ENCODE results near the gene CDKN2AIPNL.
A peak's percentile ranks its signal among the peaks of the same experiment; 100 is the strongest.

Gene CDKN2AIPNL

DNA sequence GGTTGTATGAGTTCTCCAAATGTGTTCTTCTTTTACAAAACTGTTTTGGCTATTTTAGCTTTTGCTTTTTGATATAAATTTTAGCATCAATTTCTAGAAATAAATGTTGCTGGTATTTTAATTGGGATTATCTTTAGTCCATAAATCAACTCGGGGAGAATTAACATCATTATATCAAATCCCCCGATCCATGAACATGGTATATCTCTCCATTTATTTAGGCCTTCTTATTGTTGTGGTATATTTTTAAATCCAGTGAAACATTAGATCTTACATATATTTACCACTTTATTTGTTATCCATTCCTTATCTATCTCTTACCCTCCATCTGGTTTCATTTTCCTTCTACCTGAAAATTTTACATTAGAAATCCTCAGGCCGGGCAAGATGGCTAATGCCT, 7.3 kb upstream of the CDKN2AIPNL start:
- H3K4me1 ChIP-seq (ENCODE audit: low read length): no peaks in the 10 kb centered on the region
- TF ChIP-seq EZH2phosphoT487 (IDR thresholded peaks at IDR 0.05; ENCODE audit: low read depth): no peak
- TF ChIP-seq, protein P1, sequence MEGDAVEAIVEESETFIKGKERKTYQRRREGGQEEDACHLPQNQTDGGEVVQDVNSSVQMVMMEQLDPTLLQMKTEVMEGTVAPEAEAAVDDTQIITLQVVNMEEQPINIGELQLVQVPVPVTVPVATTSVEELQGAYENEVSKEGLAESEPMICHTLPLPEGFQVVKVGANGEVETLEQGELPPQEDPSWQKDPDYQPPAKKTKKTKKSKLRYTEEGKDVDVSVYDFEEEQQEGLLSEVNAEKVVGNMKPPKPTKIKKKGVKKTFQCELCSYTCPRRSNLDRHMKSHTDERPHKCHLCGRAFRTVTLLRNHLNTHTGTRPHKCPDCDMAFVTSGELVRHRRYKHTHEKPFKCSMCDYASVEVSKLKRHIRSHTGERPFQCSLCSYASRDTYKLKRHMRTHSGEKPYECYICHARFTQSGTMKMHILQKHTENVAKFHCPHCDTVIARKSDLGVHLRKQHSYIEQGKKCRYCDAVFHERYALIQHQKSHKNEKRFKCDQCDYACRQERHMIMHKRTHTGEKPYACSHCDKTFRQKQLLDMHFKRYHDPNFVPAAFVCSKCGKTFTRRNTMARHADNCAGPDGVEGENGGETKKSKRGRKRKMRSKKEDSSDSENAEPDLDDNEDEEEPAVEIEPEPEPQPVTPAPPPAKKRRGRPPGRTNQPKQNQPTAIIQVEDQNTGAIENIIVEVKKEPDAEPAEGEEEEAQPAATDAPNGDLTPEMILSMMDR (IDR thresholded peaks at IDR 0.05; ENCODE audit: low read depth, low read length): no peak
- H3K27me3 ChIP-seq (ENCODE audit: low read depth, low read length): no peaks in the 10 kb centered on the region
- no peak overlapping the region for H3K4me3 ChIP-seq (ENCODE audit: low read length)
- no peaks in the 10 kb centered on the region for H3K79me2 ChIP-seq (ENCODE audit: low read length)
- H2AFZ ChIP-seq (ENCODE audit: low read depth, low read length): no peak overlapping the region
- no peaks in the 10 kb centered on the region for H4K20me1 ChIP-seq (ENCODE audit: insufficient read depth, low read length)
- H3K4me2 ChIP-seq (ENCODE audit: low read length): no peak overlapping the region
- H3K9ac ChIP-seq (ENCODE audit: low read length): no peak overlapping the region
- no peak overlapping the region for H3K27ac ChIP-seq (ENCODE audit: low read length)
- no peaks in the 10 kb centered on the region for H3K36me3 ChIP-seq (replicated peaks; ENCODE audit: low read depth, low read length)
- H3K9me3 ChIP-seq (ENCODE audit: insufficient read depth, low read length): no peaks in the 10 kb centered on the region

DNA sequence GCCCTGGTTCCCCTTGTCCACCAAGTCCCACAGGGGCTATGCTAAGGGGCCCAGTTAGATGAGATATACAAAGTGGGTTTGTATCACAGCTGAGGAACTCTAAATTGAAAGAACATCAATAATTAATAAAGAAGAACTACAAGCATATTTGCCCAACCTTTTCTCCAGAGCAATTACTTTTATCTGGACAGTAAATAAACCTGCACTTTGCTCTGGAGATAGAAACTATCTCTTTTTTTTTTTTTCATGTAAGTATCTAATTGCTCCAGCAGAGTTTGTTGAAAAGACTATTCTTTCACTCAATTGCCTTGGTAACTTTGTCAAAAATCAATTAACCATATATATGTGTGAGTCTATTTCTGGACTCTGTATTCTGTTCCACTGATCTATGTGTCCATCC, 6.0 kb upstream of the CDKN2AIPNL start:
- Histone ChIP-seq H2AFZ (ENCODE audit: low read depth, low read length) (no peak overlapping the region), H3K4me1 (ENCODE audit: low read length) (no peaks in the 10 kb centered on the region)

DNA sequence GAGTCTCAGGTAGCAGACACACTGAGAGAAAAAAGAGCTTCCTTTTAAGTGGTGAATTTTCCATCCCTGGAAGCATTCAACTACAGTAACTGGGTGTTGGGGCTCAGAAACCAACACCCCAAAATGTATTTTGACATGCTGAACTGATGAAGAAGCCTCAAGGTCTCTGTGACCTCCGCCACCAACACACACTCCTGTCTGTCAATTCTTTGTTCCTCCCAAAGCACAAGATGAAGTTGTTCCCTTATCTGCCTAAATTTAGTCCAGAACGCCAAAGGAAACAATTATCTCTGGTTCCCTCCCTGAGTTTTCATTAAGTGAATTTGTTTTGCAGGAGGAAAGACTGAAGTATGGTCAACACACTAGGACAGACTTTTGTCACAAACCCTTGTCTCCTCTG, 1.4 kb upstream of the CDKN2AIPNL start:
- H3K4me3 ChIP-seq (ENCODE audit: low read length): no peak overlapping the region
- peaks cover 13% of the 10 kb centered on the region for H3K4me1 ChIP-seq (ENCODE audit: low read length)
- TF ChIP-seq EZH2phosphoT487 (IDR thresholded peaks at IDR 0.05; ENCODE audit: low read depth): no peak
- TF ChIP-seq, protein P1 (IDR thresholded peaks at IDR 0.05; ENCODE audit: low read depth, low read length): no peak
- no peak overlapping the region for H3K27ac ChIP-seq (ENCODE audit: low read length)
- no peak overlapping the region for H3K9ac ChIP-seq (ENCODE audit: low read length)
- H3K36me3 ChIP-seq (replicated peaks; ENCODE audit: low read depth, low read length): no peaks in the 10 kb centered on the region
- no peaks in the 10 kb centered on the region for H4K20me1 ChIP-seq (ENCODE audit: insufficient read depth, low read length)
- H3K4me2 ChIP-seq (ENCODE audit: low read length): no peak overlapping the region
- no peaks in the 10 kb centered on the region for H3K27me3 ChIP-seq (ENCODE audit: low read depth, low read length)
- H3K9me3 ChIP-seq (ENCODE audit: insufficient read depth, low read length): no peaks in the 10 kb centered on the region
- peaks cover 36% of the 10 kb centered on the region for H3K79me2 ChIP-seq (ENCODE audit: low read length)
- H2AFZ ChIP-seq (ENCODE audit: low read depth, low read length): no peak overlapping the region

More for the DNA sequence above, 6.0 kb upstream of the CDKN2AIPNL start:
- H3K4me3 ChIP-seq (ENCODE audit: low read length): no peak overlapping the region
- H3K4me2 ChIP-seq (ENCODE audit: low read length): no peak overlapping the region
- no peaks in the 10 kb centered on the region for H4K20me1 ChIP-seq (ENCODE audit: insufficient read depth, low read length)
- H3K36me3 ChIP-seq (replicated peaks; ENCODE audit: low read depth, low read length): no peaks in the 10 kb centered on the region
- H3K9ac ChIP-seq (ENCODE audit: low read length): no peak overlapping the region
- H3K27ac ChIP-seq (ENCODE audit: low read length): no peak overlapping the region
- no peaks in the 10 kb centered on the region for H3K27me3 ChIP-seq (ENCODE audit: low read depth, low read length)
- no peaks in the 10 kb centered on the region for H3K9me3 ChIP-seq (ENCODE audit: insufficient read depth, low read length)
- no peaks in the 10 kb centered on the region for H3K79me2 ChIP-seq (ENCODE audit: low read length)
- no peak for TF ChIP-seq EZH2phosphoT487 (IDR thresholded peaks at IDR 0.05; ENCODE audit: low read depth)
- TF ChIP-seq, protein P1 (IDR thresholded peaks at IDR 0.05; ENCODE audit: low read depth, low read length): no peak

DNA sequence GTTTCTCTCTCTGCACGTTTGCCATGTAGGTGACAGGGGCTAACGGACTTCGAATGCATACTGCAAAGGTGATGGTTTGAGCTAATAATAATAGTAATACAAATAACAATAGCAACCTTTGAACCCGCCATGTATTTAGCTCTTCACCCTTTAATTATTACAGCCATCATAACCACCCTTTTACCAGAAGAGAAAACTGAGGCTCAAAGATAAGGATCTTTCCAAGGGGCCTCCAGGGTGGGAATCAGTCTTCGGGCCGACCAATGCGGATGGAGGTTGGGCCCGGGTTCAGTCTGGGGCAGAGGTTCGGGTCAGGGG, 494 bp downstream of the CDKN2AIPNL start:
- H3K4me3 ChIP-seq (ENCODE audit: low read length): peak overlapping the region; percentile 98
- H3K27me3 ChIP-seq (ENCODE audit: low read depth, low read length): no peaks in the 10 kb centered on the region
- H3K9me3 ChIP-seq (ENCODE audit: insufficient read depth, low read length): no peaks in the 10 kb centered on the region
- H3K4me1 ChIP-seq (ENCODE audit: low read length): peaks cover 13% of the 10 kb centered on the region
- peak overlapping the region; percentile 86 for H3K9ac ChIP-seq (ENCODE audit: low read length)
- no peak for TF ChIP-seq EZH2phosphoT487 (IDR thresholded peaks at IDR 0.05; ENCODE audit: low read depth)
- TF ChIP-seq, protein P1 (IDR thresholded peaks at IDR 0.05; ENCODE audit: low read depth, low read length): no peak
- H3K36me3 ChIP-seq (replicated peaks; ENCODE audit: low read depth, low read length): no peaks in the 10 kb centered on the region
- no peak overlapping the region for H2AFZ ChIP-seq (ENCODE audit: low read depth, low read length)
- peak overlapping the region; percentile 90 for H3K4me2 ChIP-seq (ENCODE audit: low read length)
- peaks cover 36% of the 10 kb centered on the region for H3K79me2 ChIP-seq (ENCODE audit: low read length)
- H3K27ac ChIP-seq (ENCODE audit: low read length): no peak overlapping the region
- H4K20me1 ChIP-seq (ENCODE audit: insufficient read depth, low read length): no peaks in the 10 kb centered on the region
